GM18858 (cell line): ENCODE measurements around the gene NACC1.
"Not testable (repeated sequence)": the region's sequence is repeated elsewhere in the genome, so short reads cannot be mapped to it uniquely, and the experiment has no call there.

ENCODE experiments used
- ATAC-seq: cut with Tn5 transposase; IDR thresholded peaks from one replicate; pipeline ENCODE4 v1.9.1; 2021; ENCODE audit not compliant: unreplicated experiment

Gene NACC1

DNA sequence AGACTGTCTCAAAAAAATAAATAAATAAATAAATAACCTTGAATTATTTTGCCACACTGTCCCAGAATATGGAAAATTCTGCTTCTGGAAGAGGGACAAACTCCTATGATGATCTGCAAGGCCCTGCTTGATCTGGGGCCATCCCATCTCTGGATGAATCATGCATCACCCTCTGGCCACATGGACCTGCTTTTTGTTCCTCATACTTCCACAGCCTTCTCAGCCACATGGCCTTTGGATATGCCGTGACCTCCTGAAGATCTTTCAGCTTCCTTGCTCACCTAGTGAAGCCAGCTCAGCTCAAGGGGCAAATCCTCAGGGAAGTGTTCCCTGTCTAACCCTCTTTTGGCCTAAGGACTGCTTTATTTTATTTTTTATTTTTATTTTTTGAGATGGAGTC, 42.5 kb downstream of the NACC1 start:
- no peak for ATAC-seq

DNA sequence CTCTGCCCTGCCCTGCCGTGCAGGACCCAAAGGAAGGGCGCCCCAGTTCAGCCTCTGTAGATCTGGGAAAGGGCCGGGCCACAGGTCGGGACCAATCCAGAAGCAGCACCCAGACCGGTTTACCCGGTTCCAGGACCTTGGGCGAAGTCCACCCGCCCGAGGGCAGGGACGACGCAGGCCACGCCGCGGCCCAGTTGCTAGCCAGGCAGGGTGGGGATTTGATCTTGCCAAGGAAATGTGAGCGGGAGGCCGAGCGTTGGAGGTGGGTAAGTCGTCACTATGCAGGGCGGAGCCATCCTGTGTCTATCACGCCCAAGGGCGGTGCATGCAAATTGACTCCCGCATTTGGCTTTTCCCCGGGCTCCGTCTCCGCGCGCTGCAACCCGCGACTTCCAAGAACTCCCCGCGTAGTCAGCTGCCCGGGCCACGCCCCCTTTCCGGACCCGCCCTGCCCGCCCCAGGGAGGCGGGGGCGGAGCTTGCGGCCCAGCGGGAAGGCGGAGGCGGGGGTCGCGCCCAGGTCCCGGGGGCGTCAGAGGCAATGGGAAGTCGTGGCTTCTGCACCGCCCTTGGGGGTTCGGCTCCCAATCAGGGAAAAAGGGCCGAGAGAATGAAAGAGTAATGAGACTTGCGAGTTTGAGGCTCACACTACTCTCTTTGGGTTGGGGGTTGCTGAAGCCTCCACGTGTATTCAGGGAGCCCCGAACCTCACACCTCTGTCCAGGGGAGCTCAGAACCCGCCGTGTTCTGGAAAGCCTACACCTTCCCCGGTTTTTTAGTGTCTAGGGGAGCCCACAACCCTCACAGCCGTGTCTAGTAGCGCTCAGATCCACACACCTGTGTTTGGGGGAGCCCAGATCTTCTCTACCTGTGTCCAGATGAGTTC, 44.9 kb downstream of the NACC1 start:
- ATAC-seq = no peak

- no peak for ATAC-seq
These were observed 45.7 kb downstream of the NACC1 start for GRCh38 chr19:13163609-13164342.

DNA sequence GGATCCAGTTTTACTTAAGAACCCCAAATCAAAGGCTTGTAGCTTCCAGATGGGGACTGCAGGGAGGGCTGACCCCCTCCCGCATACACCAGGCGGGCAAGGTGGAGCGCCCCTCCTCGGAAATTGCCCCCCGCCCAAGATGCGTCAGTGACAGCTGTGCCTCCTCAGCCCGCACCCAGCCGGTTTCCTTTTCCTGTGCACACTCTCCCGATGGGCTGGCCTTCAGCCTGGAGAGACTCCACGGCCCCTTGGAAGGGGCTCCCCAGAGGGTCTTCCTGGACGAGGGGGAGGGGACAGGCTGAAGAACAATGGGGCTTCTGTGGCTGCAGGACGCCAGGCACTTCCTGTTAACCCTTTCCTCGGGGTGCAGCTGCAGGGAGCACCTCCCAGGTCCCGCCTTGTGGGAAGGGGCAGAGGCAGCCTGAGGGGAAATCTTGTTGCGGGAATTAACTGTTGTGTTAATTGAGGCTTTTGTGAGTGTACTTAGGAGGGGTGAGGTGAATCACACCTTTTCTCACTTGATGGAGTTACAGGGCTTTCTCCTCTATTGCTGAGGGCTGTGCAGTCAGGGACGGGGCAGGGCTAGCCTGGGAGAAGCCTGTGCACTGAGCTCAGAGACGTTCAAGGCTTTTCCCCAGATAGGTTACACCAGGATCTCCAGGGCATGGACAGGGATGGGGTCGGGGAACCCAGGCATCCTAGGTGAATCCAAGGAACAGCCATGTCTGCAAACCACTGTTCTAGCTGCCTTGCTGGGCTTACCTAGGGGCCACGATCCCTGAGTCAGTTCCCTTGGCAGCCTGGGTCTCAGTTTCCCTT, 46.5 kb downstream of the NACC1 start:
- no peak for ATAC-seq

GRCh38 chr19:13165162-13165997, 47.3 kb downstream of the NACC1 start:
- no peak for ATAC-seq

DNA sequence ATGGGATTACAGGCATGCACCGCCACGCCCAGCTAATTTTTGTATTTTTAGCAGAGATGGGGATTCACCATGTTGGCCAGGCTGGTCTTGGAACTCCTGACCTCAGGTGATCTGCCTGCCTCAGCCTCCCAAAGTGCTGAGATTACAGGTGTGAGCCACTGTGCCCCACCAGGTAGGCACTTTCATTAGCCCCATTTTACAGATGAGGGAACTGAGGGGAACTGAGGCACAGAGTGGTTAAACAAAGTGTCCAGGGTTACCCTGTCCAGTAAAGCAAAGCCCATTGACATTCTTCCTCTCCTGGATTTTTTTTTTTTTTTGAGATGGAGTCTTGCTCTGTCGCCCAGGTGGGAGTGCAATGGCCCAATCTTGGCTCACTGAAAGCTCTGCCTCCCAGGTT, 48.1 kb downstream of the NACC1 start:
- ATAC-seq = not testable (repeated sequence)

DNA sequence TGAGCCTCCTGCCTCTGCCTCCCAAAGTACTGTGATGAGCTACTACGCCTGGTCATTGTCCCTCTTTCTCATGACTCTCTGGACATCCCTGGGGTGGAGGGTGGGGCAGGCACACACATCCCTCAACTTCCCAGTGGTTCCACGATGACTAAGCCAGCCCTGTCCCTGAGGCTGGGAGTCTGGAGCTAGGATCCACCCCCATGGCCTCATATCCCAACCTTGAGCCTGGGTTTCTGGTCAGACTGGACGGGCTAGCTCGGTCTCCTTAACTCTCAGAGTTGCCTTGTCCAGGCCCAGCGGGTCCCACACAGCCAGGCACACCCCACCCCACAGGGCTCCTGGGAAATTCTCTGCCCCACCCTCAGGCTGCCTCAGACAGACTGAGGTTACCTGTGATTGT, 51.7 kb downstream of the NACC1 start:
- ATAC-seq = no peak

DNA sequence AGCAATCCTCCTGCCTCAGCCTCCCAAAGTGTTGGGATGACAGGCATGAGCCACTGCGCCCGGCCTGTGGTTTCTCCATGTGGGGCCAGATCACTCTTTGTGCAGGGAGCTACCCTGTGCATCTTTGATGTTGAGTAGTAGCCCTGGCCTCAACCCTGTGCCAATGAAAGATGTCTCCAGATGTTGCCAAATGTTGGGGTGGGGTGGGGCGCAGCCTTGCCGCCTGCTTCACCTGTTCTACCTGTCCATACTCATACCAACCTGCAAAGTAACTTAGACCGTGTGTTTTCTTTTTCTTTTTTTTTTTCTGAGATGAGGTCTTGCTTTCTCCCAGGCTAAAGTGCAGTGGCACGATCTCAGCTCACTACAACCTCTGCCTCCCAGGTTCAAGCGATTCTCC, 53.1 kb downstream of the NACC1 start:
- ATAC-seq = no peak

- no peak for ATAC-seq
These were observed 54.5 kb downstream of the NACC1 start for GRCh38 chr19:13172346-13173138.

- ATAC-seq = no peak
These were observed 55.2 kb downstream of the NACC1 start for GRCh38 chr19:13173139-13173737.

DNA sequence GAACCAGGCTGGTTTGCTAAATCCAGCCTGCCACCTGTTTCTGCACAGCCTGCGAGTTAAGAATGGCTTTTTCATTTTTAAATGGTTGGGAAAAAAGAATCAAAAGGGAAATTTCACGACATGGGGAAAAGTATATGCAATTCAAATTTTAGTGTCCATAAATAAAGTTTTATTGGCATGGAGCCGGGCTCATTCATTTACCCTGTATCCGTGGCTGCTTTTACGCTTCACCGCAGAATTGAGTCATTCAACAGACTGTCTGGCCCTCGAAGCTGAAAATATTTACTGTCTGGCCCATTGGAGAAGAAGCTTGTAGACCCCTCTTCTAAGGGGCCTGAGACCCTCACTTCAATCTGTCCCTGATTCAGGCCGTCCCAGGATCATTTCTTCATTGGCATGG, 58.3 kb downstream of the NACC1 start:
- ATAC-seq = no peak

GRCh38 chr19:13177584-13177983, 59.5 kb downstream of the NACC1 start:
- ATAC-seq = not testable (repeated sequence)

DNA sequence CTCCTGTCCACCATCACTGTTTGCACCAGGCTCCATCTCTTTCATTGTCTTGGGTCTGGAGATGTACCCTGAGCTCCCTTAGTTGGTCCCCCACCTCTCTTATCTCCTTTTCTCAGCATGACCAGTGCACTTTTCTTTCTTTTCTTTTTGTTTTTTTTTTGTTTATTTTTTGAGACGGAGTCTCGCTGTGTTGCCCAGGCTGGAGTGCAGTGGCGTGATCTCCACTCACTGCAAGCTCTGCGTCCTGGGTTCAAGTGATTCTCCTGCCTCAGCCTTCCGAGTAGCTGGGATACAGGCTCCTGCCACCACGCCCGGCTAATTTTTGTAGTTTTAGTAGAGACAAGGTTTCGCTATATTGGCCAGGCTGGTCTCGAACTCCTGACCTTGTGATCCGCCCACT, 60.2 kb downstream of the NACC1 start:
- not testable (repeated sequence) for ATAC-seq

DNA sequence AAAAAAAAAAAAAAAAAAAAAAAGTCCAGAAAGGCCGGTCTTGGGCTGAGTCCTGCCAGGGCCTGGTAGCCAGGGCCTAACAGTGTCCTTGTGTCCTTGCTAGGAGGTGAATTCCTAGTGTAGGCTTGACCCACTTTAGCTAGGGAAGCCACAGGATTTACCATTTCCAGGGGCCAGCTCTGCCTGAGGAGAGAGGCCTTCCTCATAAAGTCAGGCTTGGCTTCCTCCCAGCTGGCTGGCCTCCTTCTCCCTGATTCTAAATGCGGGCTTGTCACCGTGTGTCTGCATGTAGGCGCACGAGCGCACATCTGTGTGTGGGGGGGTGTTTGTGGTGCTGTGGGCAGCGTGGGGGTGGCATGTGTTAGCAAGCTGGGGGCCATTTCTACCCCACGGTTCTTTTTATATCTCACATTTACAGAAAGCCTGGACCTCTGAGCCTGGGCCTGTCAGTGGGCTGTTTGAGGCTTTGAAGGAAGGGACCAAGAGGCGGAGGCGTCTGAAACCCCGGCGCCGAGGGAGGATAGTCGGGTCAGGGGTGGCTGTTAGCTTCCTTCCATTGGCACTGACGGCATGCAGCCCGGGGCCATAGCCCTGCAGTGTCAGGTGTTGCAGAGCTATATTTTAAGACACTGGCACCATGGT, 63.8 kb downstream of the NACC1 start:
- no peak for ATAC-seq

GRCh38 chr19:13184926-13185325, 66.9 kb downstream of the NACC1 start:
- ATAC-seq = not testable (repeated sequence)

GRCh38 chr19:13185763-13186657, 67.9 kb downstream of the NACC1 start:
- not testable (repeated sequence) for ATAC-seq

DNA sequence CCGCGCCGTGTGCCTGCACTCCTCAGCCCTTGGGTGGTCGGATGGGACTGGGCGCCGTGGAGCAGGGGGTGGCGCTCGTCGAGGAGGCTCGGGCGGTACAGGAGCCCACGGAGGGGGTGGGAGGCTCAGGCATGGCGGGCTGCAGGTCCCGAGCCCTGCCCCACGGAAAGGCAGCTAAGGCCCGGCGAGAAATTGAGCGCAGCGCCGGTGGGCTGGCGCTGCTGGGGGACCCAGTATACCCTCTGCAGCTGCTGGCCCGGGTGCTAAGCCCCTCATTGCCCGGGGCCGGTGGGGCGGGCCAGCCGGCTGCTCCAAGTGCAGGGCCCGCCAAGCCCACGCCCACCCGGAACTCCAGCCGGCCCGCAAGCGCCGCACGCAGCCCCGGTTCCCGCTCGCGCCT, 68.6 kb downstream of the NACC1 start:
- ATAC-seq = not testable (repeated sequence)

DNA sequence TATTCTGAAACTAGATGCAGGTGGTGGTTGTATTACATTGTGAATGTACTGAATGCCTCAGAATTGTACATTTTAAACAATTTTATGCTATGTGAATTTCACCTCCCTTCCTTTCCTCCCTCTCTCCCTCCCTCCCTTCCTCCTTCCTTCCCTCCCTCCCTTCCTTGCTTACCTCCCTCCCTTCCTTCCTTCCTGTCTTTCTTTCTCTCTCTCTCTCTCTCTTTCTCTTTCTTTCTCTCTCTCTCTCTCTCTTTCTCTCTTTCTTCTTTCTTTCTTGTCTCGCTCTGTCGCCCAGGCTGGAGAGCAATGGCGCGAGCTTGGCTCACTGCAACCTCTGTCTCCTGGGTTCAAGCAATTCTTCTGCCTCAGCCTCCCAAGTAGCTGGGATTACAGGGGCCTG, 69.4 kb downstream of the NACC1 start:
- no peak for ATAC-seq
